WTC11 (cell line): ENCODE measurements around the gene SPIRE1.

Experiments used
- CTCF ChIP-seq: fragments of 200-600 bp; IDR thresholded peaks from 2 replicates; pipeline ENCODE4 v1.8.0; 2022; ENCODE audit warnings: antibody characterized with exemption
- JUN ChIP-seq: sonication (generic); formaldehyde crosslinking; IDR thresholded peaks from 2 replicates; pipeline ENCODE4 v1.8.0; 2023; ENCODE audit warnings: mild to moderate bottlenecking, missing genetic modification reagents
- MAX ChIP-seq: sonication (generic); formaldehyde crosslinking; IDR thresholded peaks from 2 replicates; pipeline ENCODE4 v1.8.0; 2022; ENCODE audit warnings: mild to moderate bottlenecking, missing genetic modification reagents

DNA sequence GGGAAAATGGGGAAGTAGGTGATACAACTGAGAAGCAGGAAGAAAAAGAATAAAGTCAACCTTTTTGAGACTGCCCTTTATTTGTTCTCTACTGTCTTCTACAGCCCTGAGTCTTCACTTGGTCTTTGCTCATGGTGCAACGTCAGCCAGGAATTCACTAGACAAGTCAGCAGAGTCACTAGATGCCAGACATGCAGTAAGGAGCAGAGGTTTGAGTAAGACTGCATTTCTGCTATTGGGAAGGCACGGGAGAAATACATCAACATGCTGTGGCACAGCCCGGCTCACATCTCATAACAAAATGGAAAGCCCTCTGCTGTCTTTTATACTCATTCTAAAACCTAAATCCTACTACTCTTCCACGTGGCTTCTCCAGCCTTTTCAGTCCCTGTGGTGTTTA, 183.0 kb downstream of the SPIRE1 start:
- TF ChIP-seq JUN (CRISPR knock-in tag) (no peak), MAX (no peak), CTCF (no peak)
